Raji (cell line): ENCODE data around the gene ATG13.

Source experiments
- POLR2A ChIP-seq: IDR thresholded peaks from 2 replicates; pipeline ENCODE4 v1.6.1; 2011; ENCODE audit warnings: low read depth, low read length, control low read depth; ENCODE audit not compliant: insufficient read depth

ATG13 gene

DNA sequence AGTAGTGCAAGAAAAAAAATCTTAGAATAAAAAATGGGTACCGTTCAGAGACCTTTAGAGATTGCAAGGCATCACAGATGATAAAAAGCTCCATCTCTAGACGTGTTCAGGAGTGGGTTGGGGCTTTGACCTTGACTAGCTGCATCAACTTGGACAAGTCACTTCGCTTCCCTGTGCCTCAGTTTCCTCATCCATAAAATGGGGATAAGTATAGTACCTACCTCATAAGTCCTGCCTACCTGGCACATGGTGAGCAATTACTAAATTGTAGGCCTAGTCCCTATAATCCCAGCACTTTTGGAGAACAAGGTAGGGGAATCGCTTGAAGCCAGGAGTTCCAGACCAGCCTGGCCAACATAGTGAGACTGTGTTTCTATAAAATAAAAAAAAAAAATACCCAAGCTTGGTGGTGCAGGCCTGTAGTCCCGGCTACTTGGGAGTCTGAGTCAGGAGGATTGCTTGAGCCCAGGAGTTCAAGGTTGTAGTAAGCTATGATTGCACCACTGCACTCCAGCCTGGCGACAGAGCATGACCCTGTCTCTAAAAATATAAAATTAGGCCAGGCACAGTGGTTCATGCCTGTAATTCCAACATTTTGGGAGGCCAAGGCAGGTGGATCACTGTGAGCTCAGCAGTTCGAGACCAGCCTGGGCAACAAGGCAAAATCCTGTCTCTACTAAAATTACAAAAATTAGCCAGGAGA lies 95.7 kb downstream of the ATG13 start:
- no peak for TF ChIP-seq POLR2A

DNA sequence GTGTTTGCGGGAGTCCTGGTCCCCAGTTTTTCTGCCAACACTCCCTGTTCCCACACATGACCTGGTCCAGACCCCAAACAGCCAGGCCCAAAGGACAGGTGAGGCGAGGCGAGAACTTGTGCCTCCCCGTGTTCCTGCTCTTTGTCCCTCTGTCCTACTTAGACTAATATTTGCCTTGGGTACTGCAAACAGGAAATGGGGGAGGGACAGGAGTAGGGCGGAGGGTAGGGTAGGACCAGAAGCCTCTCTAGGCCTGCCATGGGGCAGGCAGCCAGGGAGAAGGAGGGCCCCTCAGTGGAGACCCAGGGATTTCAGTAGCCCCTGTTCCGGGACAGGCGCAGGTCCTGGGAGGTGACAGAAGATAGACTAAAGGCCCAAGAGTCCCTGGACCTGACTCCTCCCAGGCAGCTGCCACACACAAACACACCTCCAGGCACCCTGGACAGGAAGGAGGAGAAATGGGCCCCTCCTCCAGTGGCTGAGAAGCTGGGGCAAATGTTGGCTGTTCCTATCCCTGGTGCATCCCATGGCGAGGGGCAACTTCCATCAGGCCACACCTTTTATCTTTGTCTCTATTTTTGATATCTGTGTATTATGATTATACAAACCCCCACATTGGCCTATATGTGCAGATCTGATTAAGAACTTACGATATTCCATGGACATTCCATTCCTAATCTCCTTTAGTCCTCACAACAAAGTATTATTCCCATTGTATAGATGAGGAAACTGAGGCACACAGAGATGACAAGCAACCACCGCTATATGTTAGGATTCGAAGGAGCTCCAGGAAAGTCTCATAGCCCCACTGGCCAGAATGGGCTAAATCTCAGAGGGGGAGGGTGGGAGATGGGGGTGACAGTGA lies 101.0 kb downstream of the ATG13 start:
- no peak for TF ChIP-seq POLR2A

DNA sequence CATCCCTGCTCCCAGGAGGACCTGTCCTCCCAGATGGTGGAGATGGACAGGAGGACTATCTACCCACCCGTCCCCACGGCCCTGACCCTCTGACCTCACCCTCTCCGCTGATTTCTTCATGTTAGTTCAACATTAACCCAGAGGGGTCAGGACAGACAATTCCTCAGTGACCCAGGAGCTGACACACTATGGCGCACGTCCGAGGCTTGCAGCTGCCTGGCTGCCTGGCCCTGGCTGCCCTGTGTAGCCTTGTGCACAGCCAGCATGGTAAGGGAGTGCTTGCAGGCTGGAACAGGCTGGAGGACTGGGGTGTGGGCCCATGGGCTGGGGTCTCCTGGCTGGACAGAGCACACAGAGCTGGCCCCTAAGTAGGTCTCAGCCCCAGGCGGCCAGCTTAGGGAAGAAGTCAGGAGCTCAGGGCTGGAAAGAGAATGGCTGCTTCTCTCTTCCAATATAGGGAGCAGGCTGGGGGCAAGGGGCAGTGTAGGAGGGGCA lies 101.7 kb downstream of the ATG13 start, which contains the start of gene F2:
TSS of gene F2 (plus strand) at position 166 of the 495 bp plus-strand sequence. CDS start at position 189, 23 bp downstream.
- TF ChIP-seq POLR2A, result no peak

DNA sequence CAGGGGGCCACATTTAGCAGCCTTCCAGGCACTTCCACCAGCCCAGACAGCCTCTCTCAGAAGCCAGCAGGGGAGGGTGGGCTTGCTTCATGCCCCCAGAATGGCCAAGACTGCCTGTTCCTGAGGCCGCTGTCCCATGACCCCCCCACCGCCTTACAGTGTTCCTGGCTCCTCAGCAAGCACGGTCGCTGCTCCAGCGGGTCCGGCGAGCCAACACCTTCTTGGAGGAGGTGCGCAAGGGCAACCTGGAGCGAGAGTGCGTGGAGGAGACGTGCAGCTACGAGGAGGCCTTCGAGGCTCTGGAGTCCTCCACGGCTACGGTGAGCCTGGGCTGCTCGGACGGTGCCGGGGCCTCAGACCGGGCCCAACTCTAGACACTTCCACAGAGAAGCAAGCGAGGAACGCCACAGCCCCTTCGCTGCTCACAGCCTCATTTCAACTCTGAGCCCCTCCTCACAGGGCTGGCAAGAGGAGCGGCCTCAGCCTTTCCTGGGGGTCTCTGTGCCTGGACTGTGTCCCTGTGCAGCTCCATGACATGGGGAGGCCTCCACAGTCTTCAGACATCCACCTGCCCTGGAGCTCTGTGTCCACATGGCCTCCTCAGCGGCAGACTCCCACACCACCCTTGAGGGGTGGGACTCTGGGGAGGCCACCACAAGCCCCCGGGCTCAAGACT lies 102.3 kb downstream of the ATG13 start:
- TF ChIP-seq POLR2A, result no peak

DNA sequence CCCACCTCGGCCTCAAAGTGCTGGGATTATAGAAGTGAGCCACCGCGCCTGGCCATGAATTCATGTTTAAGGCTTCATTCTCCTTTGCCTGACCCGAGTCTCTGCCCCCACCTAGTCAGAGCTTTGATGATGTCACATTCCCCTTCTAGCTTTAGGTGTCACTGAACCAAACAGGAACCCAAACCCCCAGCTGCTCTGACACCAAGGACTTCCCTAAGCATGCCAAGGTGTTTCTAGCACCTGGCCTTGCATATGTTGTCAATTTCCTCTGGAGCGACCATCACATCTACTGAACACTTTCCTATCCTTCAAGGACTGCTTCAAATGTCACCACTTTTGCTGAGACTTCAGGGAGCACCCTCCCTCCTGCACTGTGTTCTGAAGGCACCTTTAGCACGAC lies 103.9 kb downstream of the ATG13 start:
- no peak for TF ChIP-seq POLR2A

DNA sequence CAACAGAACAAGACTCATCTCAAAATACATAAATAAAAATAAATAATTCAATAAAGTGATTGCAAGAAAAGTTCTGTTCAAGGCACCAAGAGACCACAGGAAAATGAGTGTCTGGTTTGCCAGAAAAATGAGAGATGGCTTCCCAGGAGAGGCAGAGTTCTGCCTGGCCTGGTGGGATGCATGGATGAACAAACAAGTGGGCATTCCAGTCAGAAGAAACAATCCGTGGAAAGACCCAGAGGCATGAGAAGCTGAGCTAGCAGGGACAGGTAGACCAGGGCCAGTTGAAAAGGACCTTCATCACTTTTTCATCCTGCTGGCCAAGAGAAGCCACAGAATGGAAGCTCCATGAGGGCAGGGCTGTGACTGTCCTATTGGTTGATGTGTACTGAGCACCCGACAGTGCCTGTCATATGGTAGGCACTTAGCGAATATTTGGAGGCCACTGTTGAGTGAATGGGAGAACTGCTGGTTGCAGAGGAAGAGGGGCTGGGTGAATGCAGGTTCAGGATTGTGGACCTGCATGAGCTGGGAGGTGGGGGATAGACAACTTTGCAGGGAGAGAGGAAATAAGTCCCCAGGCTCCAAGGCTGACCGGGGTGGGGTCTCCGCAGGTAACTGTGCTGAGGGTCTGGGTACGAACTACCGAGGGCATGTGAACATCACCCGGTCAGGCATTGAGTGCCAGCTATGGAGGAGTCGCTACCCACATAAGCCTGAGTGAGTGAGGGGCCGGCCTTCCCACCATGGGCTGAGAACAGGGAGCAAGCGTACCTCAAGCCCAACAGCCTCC lies 105.4 kb downstream of the ATG13 start:
- no peak for TF ChIP-seq POLR2A

DNA sequence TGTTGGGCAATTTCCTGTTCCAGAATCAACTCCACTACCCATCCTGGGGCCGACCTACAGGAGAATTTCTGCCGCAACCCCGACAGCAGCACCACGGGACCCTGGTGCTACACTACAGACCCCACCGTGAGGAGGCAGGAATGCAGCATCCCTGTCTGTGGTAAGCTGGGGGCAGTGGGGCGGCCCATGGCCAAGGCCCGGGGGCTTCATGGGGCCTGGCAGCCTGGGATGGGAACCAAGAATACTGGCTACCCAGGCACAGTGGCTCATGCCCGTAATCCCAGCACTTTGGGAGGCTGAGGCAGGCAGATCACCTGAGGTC lies 106.0 kb downstream of the ATG13 start:
- TF ChIP-seq POLR2A, result no peak

DNA sequence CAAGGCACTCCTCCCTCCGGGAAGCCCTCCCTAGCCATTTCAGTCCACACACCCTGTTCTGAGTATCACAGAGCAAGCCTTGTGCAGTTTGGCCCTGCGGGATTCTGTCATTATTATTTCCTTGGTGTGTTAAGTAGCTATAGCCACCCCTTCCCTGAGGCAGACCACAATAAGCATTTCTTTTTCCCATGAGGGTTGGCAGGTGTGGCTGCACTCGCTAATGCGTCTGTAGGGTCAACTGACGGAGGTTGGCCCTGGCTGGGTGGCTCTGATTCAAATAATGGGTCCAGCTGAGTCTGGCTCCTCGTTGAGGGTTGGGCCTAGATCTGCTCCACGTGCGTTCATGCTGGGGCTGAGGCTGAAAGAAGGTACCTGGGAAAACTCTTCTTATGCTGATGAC lies 106.7 kb downstream of the ATG13 start:
- no peak for TF ChIP-seq POLR2A
